Daoy (cell line): Measurements from ENCODE around the gene MT3. TPM values are rescaled to one million over a fixed set of nuclear protein-coding genes. Genes with fewer than 3 reads are reported as not detected.
"Not testable (repeated sequence)": the region's sequence is repeated elsewhere in the genome, so short reads cannot be mapped to it uniquely, and the experiment has no call there.

Source experiments
- DNase-seq: peaks from one replicate; pipeline ENCODE4 v3.0.0-alpha.2; 2015; ENCODE audit warnings: low read depth
- total RNA-seq: library from RNA; depleted of rRNA; stranded (reverse); fragments of >200 nt; shearing (Covaris generic); gene quantifications from 2 replicates; pipeline ENCODE4 v1.2.3, GENCODE V29; 2014

MT3 gene
- total RNA-seq, 1 experiment from 2014 or later, result not detected

DNA sequence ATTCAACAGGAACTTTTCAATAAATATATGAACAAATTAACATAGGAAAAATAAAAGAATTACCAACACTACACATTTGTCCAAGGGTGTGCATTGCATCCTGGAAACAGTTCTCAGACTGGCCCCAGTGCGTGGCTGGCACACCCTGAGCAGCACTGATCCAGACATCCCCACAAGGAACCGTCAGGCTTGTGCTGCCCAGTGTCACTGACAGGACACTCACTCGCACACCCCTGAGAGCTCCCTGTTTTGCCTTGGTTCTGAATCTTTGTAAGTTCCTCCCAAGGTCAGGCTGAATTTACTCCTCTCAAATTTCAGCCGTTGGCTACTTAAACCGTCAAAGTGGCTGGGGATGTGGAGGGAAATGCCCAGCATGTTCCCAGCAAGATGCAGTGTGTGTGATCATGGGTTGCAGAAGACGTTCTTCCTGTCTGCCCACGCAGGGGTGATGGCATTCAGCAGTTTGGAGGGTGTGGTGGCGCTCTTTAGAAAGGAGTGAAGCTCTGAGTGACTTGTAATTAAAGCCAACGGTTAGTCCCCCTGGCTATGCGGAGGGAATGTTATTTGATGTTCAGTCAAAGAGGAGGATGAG, 20.8 kb downstream of the MT3 start:
- peak; percentile 93 for DNase-seq

DNA sequence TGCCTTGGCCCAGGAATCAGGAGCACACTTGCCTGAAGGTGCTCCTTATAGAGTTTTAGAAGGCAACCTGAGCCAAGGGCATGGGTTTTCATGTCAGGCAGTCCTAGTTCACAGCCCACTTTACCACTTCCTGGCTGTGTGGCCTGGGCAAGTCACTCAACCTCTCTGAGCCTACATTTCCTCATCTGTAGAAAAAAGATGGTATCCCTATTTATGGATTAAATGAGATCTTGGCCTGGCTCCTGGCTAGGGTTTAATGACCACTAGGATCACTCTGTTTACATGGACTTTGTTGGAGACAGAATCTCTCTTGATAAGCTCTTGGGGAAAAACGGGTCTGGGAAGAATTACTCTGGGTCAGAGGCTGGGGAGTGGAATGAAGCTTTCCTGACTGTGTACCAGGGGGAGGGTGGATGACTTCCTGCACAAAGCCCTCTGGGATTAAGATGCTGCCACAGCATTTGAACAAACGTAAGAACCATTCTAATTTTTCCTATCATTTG, 21.3 kb downstream of the MT3 start:
- DNase-seq, result peak; percentile 26

DNA sequence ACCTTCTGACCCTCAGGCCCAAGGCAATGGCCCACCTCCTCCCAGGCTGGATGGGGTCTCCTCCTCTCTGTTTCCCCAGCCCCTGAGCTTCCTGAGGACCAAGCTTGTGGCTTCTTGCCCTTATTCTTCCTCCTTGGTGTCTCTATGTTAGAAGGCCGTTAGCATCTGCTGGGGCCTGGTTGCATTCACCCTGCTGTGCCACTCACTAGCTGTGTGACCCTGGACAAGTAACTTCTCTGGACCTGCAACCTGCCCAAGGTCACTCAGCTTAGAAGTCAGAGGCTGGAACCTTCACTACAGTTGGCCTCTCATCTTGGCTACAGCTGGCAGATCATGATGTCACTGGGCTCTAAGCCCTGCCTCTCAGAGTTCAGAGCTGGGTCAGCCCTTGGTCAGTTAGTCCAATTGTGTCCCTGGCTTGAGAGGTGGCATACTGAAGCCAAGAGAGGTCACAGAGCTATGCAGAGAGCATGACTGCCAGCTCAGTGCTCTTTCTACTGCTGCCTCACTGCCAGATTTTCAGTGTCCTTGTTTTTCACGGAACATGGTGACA, 22.0 kb downstream of the MT3 start:
- DNase-seq, result peak; percentile 38

DNA sequence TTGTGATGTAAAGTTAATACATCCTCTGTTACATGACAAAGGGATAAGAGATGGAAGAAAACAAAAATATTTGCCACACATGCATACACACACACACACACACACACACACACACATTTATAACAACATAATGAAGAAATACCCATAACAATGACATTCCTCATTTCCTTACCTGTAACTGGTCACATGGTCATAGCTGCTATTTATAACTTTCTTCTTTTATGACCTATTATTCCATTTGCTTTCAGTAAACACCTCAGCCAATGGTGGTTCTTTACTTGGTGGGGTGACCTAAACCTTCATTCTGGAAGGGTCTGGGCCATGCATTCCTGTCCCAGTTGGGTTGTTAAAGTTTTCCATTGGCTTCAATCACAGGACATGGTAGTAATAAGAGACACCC, 24.4 kb downstream of the MT3 start:
- no peak for DNase-seq

DNA sequence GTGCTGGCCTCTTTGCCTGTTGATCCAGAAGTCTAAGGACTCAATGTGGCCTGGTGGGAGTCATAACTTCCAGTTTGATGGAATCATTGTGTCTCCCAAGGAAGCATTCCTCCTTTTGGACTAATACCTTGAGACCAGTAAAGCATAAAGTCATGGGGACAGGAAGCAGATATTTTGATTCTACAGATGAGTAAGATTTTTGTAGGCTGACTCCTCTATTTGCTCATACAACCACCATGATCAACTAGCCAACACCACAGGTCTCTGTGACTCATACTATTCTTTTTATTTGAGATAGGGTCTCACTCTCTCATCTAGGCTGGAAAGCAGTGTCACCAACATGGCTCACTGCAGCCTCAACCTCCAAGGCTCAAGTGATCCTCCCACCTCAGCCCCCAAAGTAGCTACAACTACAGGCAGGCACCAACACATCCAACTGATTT, 25.2 kb downstream of the MT3 start:
- peak; percentile 76 for DNase-seq

DNA sequence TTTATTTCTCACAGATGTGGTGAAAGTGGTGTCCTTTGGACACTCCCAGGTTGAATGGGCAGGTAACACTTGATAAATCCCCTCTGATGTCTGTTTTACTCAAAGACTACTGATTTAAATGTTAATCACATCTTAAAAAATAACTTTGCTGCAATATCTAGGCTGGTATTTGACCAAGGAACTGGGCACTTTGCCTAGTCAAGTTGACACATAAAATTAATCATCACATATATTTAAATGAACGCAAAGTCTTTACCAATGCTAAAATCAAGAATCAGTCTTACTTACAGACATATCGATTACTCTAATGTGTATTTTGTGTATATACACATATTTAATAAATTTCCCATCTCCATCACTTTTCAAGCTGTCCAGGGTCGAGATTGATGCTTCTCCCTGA, 26.0 kb downstream of the MT3 start:
- no peak for DNase-seq

DNA sequence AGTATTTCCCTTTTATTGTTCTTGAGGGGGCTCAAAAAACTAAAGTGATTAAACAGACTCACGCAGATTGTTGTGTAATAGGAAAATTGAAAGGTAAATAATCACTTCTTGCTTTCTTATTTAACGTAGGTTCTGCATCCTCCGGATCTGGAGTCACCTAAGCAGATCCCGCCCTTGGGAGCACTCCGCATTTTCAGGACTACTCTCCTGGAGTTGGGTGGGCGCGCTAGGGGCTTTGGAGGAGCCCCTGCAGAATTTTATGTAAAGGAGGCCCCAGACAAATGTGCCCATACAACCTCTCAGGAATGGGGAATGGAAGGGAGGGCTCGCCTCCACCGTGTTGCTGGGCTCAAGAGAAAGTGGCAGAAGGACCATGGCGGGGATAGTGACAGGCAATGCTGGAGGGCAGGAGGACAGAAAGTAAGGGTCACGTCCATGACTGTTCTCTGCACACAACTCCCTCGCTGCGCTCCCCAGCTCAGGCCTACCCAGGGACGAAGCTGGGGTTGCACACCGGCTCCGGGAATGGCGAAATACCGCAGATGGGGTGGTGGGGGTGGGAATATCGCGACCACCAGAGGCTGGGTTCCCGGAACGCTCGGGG, 27.4 kb downstream of the MT3 start:
- DNase-seq, result no peak

DNA sequence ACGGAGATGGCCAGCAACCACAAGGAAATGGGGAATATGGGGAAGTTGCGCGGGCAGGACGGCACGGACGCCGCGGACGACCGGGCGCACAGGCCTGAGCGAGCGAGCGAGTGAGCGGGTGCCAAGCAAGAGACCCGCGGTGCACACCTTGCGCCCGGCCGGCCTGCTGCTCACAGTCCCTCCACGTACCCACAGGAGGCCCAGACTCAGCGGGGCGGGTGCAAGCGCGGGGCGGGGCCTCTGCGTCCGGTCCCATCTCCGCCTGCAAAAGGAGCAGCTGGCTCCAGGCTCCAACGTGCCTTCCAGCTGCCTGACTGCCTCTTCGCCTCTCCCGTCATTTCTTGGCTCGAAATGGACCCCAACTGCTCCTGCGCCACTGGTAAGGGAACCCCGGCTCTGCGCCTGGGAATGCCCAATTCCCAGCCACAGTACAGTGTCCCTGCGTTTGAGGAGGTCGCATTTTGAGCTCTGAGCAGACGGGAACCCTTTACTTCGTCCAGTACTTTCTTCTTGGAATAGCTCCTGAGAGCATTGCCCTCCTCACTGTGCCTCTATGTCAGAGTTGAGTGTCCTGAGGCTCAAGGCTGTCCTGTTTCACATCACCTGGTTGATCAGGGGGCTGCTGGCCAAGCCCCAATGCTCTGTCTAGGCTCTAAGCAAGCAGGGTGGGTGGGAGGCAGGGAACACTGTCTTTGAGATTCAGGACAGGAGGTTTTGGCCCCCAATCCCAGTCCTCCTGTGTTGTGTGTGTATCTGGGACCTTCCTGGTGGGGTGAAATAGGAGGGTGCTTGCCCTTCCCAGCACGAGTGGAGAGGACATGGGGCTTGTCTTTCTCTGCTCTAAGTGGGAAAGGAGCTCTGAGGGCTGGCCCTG, 28.1 kb downstream of the MT3 start:
- no peak for DNase-seq

DNA sequence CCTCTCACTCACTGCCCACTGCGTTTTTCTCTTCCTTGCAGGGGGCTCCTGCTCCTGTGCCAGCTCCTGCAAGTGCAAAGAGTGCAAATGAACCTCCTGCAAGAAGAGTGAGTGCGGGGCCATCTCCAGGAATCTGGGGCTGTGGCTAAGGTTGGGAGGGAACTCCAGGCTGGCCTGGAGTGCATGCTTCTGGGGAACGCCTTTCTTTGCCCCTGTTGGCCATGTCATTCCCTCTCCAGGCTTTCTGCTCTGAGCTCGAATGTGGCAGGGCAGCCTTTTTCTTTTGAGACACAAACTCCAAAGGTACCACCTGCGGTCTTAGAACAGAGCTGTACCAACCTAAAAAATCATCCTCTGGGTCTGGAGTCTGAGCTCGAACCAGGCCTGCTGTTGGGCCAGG, 28.8 kb downstream of the MT3 start:
- no peak for DNase-seq

DNA sequence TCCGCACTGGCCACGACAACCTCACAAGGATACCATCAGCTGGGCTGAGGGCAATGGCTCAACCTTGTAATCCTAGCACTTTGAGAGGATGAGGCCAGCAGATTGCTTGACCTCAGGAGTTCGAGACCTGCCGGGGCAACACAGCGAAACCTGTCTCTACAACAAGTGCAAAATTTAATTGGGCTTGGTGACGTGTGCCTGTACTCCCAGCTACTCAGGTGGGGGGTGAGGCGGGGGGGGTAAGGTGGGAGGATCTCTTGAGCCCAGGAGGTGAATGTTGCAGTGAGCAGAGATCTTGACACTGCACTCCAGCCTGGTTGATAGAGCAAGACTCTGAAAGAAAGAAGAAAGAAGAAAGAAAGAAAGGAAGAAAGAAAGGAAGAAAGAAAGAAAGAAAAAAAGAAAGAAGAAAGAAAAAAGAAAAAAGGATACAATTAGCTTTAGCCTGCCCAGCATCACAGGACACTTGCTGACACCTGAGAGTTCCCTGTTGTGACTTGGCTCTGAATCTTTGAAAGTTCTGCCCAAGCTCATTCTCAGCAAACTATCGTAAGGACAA, 31.1 kb downstream of the MT3 start:
- DNase-seq, result no peak

DNA sequence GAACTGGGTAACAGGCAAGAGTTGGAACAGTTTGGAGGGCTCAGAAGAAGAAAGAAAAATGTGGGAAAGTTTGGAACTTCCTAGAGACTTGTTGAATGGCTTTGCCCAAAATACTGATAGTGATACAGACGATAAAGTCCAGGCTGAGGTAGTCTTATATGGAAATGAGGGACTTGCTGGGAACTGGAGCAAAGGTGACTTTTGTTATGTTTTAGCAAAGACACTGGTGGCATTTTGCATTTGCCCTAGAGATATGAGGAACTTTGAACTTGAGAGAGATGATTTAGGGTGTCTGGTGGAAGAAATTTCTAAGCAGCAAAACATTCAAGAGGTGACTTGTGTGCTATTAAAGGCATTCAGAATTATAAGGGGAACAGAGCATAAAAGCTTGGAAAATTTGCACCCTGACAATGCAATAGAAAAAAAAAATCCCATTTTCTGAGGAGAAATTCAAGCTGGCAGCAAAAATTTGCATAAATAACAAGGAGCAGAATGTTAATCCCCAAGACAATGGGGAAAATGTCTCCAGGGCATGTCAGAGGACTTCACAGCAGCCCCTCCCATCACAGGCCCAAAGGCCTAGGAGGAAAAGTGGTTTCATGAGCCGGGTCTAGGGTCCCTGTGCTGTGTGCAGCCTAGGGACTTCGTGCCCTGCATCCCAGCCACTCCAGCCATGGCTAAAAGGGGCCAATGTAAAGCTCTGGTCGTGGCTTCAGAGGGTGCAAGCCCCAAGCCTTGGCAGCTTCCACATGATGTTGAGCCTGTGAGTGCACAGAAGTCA, 32.5 kb downstream of the MT3 start:
- DNase-seq, result not testable (repeated sequence)

DNA sequence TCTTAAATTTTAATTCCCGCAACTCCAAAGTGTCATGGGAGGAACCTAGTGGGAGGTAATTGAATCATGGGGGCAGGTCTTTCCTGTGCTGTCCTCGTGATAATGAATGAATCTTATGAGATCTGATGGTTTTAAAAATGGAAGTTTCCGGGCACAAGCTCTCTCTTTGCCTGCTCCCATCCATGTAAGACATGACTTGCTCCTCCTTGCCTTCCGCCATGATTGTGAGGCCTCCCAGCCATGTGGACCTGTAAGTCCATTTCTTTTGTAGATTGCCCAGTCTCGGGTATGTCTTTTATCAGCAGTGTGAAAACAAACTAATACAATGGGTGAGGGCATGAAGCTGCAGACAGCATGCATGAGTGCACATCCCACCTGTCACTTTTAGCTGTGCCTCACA, 33.9 kb downstream of the MT3 start:
- not testable (repeated sequence) for DNase-seq

DNA sequence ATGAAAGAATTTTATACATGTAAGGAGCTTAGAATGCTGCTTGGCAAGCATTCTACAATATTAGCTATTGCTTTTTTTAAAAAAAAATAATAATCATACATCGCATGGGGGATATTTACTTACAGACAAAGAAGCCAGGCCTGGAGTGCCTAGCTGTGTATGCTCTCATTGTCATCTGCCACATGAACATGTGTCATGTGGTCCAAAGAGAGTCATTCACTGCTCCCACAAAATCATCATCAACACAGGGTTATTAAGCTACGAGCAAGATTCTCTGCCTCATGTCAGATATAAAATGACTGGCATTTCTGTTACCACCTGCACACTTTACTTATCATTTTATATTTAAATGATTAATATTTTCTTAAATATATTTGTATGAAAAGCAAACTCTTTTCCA, 34.3 kb downstream of the MT3 start:
- no peak for DNase-seq

DNA sequence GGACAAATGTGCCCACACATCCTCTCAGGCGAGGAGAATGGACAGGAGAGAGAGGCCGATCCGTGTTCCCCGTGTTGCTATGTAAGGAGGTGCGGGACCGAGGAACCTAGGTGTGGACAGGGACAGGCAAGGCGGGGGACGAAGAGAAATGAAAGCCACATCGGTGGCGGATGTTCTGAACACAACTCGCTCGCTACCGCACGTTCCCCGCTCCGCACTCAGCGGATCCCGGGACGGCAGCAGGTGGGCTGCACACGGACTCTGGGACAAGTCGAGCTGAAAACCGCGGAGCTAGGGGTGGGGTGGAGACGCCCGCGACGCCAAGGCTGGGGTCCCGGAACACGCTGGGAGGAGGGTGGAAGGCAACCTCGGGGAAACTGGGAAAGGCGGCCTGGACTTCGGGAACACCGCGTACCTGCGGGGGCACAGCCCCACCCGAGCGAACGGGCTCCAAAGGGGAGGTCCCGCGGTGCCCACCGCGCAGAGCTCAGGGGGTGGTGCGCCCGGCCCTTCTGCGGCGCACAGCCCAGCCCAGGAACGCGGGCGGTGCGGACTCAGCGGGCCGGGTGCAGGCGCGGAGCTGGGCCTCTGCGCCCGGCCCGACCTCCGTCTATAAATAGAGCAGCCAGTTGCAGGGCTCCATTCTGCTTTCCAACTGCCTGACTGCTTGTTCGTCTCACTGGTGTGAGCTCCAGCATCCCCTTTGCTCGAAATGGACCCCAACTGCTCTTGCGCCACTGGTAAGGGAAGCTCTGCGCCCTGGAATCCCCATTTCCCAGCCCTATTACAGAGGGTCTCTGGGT, 36.0 kb downstream of the MT3 start, which contains the start of gene MT1E:
MT1E (plus strand) TSS at position 642 of the 803 bp plus-strand sequence; CDS start at position 713, 71 bp downstream.
- DNase-seq, result peak; percentile 81

DNA sequence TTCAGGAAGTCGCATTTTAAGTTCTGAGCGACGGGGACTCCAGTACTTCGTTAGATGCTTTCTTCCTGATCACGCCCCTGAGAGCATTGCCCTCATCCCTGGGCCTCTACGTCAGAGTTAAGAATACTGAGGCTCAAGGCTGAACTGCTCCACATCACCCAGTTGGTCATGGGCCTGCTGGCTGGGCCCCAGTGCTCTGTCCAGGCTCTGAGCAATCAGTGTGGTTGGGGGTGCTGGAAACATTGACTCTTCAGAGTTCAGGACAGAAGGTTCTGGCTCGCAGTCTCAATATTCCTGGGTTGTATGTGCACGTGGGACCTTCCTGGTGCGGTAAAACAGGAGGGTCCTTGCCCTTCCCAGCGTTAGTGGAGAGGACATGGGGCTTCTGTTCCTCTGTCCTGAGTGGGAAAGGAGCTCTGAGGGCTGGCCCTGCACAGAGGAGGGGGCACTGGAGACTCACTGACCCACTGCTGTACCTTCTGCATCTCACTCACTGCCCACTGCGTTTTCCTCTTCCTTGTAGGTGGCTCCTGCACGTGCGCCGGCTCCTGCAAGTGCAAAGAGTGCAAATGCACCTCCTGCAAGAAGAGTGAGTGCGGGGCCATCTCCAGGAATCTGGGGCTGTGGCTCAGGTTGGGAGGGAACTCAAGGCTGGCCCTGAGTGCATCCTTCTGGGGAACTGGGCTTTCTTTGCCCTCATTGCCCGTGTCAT, 36.8 kb downstream of the MT3 start:
- peak; percentile 32 for DNase-seq

DNA sequence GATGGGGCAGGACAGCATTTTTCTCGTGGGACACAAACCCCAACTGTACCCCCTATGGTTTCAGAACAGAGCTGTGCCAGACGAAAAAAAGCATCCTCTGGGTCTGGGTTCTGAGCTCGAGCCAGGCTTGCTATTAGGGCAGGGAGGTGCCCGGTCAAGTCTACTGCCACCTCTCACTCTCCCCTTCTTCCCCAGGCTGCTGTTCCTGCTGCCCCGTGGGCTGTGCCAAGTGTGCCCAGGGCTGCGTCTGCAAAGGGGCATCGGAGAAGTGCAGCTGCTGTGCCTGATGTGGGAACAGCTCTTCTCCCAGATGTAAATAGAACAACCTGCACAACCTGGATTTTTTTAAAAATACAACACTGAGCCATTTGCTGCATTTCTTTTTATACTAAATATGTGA, 37.4 kb downstream of the MT3 start:
- no peak for DNase-seq

DNA sequence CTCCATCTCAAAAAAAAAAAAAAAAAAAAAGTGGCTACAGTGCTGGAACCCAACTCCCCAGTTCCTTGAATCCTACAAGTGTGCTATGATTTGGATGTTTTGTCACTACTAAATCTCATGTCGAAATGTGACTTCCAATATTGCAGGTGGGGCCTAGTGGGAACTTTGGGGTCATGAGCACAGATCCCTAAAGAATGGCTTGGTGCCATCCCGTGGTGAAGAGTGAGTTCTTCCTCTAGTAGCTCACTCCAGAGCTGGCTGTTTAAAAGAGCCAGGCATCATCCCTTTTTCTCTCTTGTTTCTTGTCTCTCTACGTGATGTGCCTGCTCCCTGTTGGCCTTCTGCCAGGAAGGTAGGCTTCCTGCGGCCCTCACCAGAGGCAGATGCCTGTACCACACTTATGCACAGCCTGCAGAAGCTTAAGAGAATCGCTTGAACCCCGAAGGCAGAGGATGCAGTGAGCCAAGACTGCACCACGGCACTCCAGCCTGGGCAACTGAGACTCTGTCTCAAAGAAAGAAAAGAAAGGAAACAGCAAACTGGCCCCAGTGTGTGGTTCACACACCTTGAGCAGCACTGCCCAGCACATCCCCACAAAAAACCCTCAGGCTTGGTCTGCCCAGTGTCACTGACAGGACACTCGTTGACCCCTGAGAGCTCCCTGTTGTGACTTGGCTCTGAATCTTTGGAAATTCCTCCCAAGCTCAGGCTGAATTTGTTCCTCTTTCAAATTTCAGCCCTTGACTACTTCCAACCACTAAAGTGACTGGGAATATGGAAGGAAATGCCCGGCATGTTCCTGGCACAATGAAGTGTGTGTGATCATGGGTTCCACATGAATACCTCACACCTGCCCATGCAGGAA, 39.4 kb downstream of the MT3 start:
- no peak for DNase-seq

DNA sequence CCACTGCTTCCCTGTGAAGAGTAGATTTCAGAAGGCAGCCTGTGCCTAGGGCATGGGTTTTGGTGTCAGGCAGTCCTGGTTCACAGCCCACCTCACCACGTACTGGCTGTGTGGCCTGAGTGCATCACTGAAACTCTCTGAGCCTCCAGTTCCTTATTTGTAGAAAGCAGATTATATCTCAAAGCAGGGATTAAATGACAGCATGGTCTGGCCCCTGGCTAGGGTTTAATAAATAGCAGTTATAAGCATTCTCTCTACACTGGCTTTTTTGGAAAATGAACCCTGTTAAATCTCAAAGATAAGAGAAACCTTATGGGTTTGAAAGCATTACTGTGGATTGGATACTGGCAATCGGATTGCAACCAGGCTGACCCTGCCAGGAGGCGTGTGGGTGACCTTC, 40.2 kb downstream of the MT3 start:
- DNase-seq, result no peak

DNA sequence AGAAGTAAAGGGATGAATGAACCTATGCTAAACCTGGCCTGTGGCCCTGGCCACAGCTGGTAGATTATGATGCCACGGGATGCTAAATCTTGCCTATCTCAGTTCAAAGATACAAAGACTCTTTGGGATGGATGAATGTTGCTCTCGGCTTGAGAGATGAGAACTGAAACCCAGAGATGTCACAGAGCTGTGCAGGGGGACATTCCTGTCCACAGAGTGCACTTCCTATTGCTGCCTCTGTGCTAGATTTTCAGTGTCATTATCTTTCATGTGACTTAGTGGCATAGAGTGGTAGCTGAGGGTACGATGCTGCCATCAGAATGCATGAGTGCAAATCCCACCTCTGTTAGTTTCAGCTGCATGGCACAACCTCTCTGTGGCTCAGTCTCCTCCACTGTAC, 40.8 kb downstream of the MT3 start:
- DNase-seq, result no peak
